Right forelimb (tissue), 1 donor: ENCODE results near the gene ST7L.

Source experiments
- DNase-seq: peaks from one replicate; pipeline ENCODE4 v3.0.0-alpha.2; 2018

The ST7L gene

DNA sequence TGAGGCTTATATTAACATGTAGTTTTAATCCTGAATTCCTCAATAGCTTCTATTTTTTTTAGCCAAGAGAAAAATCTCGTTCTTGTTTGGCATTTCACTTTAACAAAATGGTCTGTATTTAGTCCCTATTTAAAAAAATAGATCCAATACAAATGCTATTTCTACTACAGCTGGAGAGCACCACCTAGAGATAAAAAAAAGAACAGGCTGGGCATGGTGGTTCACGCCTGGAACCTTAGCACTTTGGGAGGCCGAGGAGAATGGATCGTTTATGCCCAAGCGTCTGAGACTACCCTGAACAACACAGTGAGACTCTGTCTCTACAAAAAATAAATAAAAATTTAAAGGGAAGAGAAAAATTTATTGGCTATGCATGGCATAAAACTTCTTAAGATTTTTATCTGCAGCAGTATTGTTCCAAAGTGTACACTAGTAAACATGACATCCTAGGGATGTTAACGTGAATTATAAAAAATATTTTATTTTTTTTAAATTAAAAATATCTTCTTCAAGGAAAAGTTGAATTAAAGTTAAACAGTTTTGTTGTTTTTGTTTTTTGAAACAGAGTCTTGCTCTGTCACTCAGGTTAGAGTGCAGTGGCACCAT, 4.4 kb downstream of the ST7L start:
- DNase-seq, result no peak

DNA sequence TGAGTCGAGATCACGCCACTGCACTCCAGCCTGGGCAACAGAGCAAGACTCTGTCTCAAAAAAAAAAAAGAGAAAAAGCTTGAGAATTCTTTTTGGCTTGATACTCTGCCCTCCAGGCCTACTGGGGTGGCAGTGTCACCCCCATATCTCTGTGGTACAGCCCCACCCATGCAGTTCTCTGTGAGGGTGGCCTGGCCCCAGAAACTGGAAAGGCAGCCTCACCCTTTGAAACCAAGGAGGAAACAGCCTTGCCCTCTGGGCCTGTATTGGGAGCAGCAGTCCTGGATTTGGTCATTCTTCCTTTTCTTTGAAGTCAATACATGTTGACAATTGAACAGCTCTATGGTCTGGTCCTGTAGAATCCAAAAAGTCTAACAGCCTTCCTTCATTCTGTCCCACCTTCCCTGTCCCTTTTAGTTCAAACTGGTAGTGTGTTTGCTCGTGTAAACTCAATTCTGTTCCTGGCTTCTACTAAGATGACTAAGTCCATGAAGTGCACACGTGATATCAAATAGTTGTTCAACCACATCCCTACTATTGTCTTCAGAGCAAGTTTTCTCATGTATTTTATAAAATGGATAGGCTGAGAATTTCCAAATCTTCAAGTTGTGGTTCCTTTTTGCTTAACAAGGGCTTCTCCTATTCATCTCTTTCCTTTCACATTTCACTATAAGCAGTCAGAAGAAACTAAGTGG, 13.2 kb downstream of the ST7L start:
- no peak for DNase-seq

DNA sequence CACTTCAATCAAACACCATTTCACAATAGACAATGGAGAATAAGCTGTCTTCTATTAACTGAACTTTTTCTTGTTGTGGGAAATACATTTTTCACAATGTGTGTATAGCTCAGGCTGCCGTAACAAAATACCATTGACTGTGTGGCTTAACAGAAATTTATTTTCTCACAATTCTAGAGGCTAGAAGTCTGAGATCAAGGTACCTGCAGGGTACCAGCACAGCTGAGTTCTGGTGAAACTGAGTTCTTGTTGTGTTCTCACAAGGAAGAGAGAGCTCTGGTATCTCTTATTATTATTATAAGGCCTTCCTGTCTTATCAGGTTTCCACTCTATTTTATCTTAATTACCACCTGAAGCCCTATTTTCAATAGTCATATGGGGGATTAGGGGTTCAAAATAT, 15.4 kb downstream of the ST7L start:
- no peak for DNase-seq

- no peak for DNase-seq
Measured at GRCh38 chr1:112603012-112603411, 15.9 kb downstream of the ST7L start.

- no peak for DNase-seq
Measured at GRCh38 chr1:112599477-112599876, 19.5 kb downstream of the ST7L start.

GRCh38 chr1:112594208-112594876, 24.6 kb downstream of the ST7L start:
- no peak for DNase-seq

DNA sequence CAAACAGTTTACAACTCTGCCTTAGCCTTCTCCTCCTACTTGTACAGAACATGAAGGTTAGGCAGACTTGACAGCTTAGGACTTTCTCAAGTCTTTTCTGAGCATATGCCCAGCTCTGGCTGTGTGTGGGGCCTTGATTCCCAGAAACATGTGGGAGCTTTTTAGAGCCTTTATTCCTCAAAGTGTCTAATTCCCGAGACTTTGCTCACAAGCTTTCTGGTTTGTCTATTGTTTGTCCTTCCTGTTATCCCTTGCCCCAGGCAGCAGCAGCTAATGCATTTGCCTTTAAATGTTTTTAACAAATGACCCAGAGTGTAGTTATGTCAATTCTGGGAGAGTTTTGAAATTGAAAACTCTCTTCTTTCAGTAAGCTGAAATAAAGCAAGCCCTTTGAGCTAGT, 29.2 kb downstream of the ST7L start:
- no peak for DNase-seq

GRCh38 chr1:112583366-112583765, 35.6 kb downstream of the ST7L start:
- no peak for DNase-seq

GRCh38 chr1:112581586-112582192, 37.3 kb downstream of the ST7L start:
- DNase-seq, result no peak

DNA sequence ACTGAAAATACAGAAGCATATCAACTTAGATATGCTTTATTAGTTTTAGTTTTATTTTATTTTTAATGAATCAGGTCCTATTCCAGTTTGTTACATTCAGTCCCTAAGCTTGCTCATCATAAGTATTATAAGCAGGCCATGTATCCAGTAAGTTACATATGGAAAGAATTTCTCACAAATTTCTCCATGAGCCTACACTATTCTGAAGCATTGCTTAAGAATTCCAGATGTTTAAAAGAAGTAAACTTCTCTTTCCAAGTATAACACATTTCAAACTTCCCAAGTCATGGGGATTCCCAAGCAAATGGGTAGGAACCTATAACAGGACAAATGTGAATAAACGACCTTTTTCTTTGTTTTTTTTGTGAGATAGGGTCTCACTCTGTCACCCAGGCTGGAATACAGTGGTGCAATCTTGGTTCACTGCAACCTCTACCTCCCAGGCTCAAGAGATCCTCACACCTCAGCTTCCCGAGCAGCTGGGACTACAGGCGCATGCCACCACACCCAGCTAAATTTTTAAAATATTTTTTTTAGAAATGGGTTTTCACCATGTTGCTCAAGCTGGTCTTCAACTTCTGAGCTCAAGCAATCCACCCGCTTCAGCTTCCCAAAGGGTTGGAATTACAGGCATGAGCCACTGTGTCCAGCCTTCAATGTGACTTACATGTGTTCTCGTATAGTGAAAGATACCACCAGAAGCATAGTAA, 39.0 kb downstream of the ST7L start:
- DNase-seq, result no peak

- DNase-seq, result no peak
Measured at GRCh38 chr1:112576240-112576639, 42.7 kb downstream of the ST7L start.

GRCh38 chr1:112575154-112575804, 43.7 kb downstream of the ST7L start:
- no peak for DNase-seq

DNA sequence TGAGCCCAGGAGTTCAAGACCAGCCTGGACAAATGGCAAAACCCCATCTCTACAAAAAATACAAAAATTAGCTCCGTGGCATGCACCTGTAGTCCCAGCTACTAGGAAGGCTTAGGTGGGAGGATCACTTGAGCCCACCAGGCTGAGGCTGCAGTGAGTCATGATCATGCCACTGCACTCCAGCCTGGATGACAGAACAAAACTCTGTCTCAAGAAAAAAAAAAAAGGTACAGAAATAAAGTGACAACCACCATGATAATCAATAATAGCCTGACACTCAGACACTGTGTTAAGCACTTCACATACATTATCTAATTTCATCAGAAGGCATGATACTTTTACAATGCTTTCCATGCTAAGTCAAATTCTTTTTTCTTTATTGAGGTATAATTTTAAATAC, 53.1 kb downstream of the ST7L start:
- no peak for DNase-seq

DNA sequence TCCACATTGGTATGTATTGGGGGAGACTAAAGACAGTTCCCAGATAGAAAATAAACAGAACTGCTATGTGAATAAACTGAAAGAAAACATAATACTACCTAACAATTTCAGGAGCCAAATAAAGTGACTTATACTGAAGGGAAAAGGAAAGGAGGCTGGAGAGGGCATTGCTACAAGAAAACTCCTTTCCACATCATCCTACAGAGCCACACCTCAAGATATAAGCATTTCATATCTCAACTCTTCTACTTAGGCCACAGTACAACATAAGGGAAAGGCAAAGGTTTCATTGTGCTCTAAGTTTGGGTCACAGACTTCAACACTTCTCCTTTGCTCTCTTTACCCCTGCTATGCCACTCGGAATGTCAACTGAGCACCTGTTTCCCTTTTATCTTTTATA, 54.9 kb downstream of the ST7L start:
- DNase-seq, result no peak

GRCh38 chr1:112563341-112563740, 55.6 kb downstream of the ST7L start:
- no peak for DNase-seq

- no peak for DNase-seq
Measured at GRCh38 chr1:112558634-112559033, 60.3 kb downstream of the ST7L start.

GRCh38 chr1:112557385-112557784, 61.6 kb downstream of the ST7L start:
- no peak for DNase-seq

GRCh38 chr1:112554411-112554810, 64.5 kb downstream of the ST7L start:
- DNase-seq, result no peak

- no peak for DNase-seq
Measured at GRCh38 chr1:112549590-112549989, 69.4 kb downstream of the ST7L start.

GRCh38 chr1:112548547-112548946, 70.4 kb downstream of the ST7L start:
- DNase-seq, result no peak

DNA sequence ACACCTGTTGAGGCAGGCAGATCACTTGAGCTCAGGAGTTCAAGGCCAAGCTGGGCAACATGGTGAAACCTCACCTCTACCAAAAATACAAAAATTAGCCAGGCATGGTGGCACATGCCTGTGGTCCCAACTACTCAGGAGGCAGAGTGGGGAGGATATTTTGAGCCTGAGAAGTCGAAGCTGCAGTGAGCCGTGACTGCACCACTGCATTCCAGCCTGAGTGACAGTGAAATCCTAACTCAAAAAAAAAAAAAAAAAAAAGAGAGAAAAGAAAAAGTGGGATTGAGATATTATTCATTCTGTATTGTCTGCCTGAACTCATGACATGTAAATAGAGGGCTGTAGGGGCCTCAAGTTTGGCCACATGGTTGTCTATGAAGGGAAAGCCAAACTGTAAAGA, 72.9 kb downstream of the ST7L start:
- DNase-seq, result no peak

DNA sequence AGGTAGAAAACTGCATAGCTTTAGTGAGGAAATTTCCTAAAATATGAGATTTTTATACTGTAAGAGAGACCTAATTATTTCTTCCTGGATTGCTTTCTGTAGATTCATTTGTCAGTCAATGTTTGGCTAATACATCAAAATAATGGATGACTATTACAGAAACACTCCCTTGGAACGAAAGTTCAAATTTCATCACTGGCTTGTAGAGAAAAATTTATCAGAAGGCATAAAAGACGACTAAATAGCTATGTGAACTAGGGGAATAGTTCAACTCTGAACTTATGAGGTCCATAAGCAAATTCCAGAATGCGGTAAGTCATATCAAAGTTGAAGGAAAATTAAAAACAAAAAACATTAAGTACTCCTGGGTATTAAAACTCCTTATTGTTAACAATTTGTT, 74.2 kb downstream of the ST7L start:
- DNase-seq, result no peak
